Activated naive CD8-positive, alpha-beta T cell treated with anti-CD3 and anti-CD28 coated beads, Interleukin-2, amount 50 U/mL, for 16 hours (primary cell): ENCODE data around the gene ACOX3.
"Not testable (repeated sequence)": the region's sequence is repeated elsewhere in the genome, so short reads cannot be mapped to it uniquely, and the experiment has no call there.

ENCODE experiments used
- DNase-seq: peaks from one replicate; pipeline ENCODE4 v3.0.0-alpha.2; 2020; ENCODE audit warnings: low read depth, low spot score

Gene ACOX3

GRCh38 chr4:8406887-8407286, 33.6 kb downstream of the ACOX3 start:
- not testable (repeated sequence) for DNase-seq

- DNase-seq = no peak
Observed at GRCh38 chr4:8405516-8405875, 35.0 kb downstream of the ACOX3 start.

DNA sequence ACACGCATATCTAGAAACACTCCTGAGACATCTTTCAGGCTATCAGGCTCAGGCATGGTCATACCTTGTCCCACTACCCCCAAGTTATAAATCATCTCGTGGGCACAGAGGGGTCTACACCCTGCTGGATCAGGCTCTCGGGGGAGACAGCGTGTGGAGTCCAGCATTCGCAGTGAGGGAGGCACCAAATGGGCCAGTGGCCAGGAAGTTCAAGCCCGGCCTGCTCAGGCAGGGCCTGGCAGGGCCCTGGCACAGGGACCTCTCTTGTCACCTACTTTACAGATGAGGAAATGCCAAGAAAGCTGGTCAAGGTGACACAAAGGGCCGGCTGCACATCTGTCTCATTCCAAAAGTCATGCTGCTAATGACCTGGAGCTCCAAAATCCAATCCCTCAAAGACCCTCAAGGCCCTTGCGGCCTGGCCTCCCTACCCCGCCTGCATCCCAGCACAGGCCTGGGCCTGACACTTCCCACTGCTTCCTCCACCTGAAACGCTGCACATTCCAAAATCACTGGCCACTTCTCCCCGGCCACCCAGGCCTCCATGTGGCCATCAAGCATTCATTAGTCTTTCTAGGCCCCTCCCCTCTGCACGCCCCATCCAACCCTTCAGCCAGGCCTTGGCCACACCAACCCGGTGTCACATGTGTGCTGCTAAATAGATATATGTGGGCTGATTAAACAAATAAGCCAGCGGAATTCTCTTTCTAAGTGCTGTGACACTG, 35.6 kb downstream of the ACOX3 start:
- no peak for DNase-seq

DNA sequence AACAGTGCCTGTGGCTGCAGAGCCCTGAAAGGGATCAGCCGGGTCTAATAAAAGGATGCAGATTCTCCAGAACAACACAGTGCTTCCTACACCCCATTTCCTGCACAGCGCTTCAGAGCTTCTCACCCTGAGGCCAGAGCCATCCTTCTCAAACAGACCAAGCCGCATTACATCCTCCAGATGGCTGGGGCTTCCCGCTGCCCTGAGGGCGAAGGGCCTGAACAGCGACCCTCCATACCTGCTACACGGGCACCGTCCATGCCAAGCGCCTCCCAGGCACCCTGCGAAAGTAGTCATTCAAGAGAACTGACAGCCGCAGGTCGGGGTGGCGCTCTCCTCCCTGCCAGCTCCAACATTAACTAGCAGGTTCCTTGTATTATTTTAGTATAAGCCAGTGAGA, 36.5 kb downstream of the ACOX3 start:
- no peak for DNase-seq

- DNase-seq = no peak
Observed at GRCh38 chr4:8403173-8403753, 37.3 kb downstream of the ACOX3 start.

DNA sequence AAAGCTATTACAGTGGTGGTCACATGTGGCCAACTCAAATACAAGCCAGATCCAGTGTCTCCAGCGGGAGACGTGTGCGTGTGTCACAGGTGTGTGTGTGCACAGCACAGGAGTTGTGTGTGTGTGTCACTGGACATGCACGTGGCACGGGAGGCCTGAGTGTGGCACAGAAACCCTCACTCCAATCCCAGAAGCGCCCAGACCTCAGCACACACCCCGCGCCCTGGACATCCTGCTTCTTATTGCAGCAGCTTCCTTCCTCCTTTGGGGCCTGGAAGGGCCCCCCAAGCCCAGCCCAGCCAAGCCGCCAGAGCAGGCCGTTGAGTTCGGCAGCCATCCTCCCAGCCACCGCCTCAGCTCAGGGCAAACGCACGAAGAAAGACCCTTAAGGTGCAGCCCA, 37.9 kb downstream of the ACOX3 start:
- DNase-seq = no peak

DNA sequence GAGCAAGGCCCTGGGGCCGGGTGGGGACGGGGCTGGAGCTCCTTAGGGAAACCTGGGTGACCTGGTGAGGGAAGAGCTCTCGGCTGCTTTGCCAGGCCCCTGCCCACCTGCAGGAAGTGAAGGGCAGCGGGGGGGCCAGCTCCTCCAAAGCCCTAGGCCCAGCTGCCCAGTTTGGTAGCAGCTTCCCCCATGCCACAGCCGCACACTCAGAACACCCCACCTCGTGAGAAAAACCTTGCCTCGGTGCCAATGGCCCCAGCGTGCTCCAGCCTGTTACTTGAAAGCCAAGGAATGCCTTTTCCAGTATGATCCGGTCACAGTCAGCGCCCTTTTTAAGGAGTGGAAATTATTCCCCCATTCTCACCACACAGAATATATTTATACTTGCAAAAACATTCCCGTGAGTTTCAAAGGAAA, 38.3 kb downstream of the ACOX3 start:
- DNase-seq = no peak

- no peak for DNase-seq
Observed at GRCh38 chr4:8401665-8402064, 38.9 kb downstream of the ACOX3 start.

- DNase-seq = no peak
Observed at GRCh38 chr4:8400632-8401325, 39.7 kb downstream of the ACOX3 start.

DNA sequence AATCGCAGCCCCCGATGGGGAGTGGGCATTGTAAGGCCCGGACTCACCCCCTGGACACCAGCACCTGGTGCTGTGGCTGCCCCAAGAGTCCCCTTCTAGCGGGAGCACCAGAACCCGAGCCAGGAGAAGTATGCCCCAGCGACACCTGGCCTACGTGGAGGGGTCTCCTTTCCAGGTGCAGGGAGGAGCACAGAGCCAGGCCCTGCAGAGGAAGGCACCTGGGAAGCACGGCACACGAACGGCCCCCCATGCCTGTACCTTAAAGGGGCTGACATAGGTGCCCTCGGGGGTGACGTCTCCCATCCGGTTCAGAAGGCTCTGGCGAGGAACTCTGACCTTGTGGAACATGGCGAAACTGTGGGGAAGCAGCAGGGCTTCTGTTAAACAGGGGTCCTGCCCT, 41.2 kb downstream of the ACOX3 start:
- no peak for DNase-seq

GRCh38 chr4:8398347-8398746, 42.2 kb downstream of the ACOX3 start:
- no peak for DNase-seq

- DNase-seq = no peak
Observed at GRCh38 chr4:8396762-8397406, 43.6 kb downstream of the ACOX3 start.

GRCh38 chr4:8395504-8396296, 44.8 kb downstream of the ACOX3 start:
- DNase-seq = no peak

- DNase-seq = no peak
Observed at GRCh38 chr4:8394806-8395205, 45.7 kb downstream of the ACOX3 start.

- no peak for DNase-seq
Observed at GRCh38 chr4:8394061-8394519, 46.4 kb downstream of the ACOX3 start.

DNA sequence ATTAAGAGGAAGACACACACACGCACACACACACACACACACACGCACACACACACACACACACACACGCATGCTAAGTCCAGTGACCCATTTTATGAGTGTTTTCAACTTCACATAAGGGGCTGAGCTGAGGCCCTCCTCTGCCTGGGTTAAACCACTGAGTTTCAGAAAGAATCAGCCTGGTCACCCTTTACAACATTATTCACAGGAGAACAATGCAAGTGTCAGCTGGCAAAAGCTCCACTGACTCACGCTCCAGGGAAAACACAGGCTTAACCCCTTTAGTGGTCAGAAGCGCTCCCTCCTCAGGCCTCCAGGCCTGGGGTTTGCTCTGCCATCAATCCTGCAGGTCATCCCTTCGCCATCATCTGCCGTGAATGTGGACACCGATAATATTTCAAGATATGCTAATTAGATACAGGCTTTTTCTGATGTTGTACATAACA, 46.9 kb downstream of the ACOX3 start:
- DNase-seq = no peak

- no peak for DNase-seq
Observed at GRCh38 chr4:8392591-8393190, 47.8 kb downstream of the ACOX3 start.

GRCh38 chr4:8391972-8392371, 48.6 kb downstream of the ACOX3 start:
- no peak for DNase-seq

GRCh38 chr4:8391071-8391470, 49.5 kb downstream of the ACOX3 start:
- no peak for DNase-seq

DNA sequence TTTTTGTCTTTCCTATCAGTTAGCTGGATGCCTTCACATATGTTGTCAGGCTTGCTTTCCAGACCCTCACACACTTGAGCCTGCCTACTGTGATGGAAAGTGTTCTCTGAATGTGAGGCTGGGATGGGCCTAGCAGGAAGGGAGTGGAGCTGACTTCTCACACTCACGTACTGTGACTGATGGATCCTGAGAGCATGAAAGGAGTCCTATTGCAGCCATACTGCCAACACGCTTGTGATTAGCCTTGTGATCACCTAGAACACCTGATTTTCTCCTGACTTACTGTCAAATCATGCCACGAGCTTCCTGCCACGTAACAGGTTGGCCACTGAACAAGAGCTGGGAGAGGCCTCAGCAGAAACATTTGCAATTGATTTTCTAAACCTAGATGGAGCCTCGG, 49.9 kb downstream of the ACOX3 start:
- DNase-seq = no peak

DNA sequence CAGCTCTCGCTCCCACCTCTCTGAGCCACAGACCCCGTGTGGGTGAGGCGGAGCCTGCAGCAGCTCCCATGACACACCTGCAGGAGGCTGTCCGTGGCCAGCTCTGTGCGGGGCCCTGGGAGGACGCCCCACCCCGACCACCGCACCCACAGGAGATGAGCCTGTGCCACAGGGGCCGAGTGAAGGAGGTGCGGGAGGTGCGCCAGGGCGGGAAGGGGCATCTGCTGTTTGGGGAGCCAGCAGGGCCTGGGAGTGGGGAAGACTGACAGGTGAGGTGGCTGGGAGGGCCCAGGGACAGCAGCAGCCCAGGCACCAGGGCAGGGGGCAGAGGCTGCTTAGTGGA, 52.0 kb downstream of the ACOX3 start:
- no peak for DNase-seq
